CD4-positive, alpha-beta T cell treated with Interleukin-10 for 1 hour (primary cell): ENCODE measurements around the gene SEPSECS.

ENCODE experiments used
- DNase-seq: peaks from one replicate; pipeline ENCODE4 v3.0.0-alpha.2; 2020

The SEPSECS gene

DNA sequence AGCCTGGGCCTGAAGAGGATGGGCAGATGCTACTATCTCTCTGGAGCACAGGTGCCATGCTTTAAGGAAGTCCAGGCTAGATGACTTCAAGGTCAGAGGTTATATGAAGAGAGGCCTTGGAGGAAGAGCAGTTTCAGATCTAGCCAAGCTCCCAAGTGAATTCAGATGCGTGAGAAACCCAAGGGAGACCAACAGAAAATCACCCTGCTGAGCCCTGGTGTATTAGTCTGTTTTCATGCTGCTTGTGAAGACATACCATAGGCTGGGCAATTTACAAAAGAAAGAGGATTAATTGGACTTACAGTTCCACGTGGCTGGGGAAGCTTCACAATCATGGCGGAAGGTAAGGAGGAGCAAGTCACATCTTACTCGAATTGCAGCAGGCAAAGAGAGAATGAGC lies 81.7 kb downstream of the SEPSECS start:
- no peak for DNase-seq

DNA sequence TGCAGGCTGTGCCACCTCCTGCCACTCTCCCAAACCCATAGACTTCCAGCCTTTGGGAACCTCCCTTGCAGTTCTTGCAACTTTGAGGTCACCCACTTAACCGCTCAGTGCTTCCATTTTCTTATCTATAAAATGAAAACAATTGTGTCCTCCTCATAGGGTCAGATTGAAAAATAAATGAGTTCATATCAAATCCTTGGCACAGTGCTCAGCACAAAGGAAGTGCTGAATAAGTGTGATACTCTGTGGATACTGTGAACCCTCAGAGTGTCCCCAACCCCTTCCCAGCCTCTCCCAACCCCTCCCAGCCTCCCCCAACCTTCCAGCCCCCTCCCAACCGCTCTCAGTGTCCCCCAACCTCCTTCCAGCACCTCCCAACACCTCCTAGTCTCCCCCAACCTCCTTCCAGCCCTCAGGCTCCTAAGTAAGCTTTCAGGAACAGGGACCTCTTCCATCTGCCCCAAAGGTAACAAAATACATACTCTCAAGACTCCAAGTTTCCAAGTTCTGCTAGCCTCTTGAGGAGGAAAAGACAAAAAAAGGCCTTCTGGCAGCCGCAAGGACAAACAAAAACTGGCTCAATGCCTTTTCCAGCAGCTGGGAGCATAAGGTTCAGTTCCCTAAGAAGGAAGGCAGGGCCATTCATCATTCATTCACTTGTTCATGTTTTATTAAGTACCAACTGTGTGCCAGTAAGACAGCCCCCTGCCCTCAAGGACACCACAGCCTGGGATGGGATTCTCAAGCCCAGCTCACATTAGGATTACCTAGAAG lies 83.4 kb downstream of the SEPSECS start:
- no peak for DNase-seq

DNA sequence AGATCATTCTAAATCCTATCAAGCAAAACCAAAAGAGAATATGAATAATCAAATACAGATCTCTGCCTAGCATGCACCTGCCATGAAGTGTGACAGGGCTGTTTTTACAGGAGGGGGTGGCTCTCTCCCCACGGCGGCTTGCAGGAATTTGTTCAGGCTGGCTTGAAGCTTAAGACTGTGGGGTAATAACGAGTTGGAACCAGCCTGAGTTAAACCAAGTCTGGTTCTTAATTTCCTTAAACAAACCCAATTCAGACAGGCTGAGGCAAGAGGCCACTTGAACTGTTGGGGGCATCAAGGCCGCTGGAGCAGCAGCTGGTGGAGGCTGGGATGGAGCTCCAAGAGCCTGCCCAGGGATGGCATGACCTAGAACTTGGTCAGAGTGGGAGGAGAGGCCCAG lies 84.4 kb downstream of the SEPSECS start:
- no peak for DNase-seq

DNA sequence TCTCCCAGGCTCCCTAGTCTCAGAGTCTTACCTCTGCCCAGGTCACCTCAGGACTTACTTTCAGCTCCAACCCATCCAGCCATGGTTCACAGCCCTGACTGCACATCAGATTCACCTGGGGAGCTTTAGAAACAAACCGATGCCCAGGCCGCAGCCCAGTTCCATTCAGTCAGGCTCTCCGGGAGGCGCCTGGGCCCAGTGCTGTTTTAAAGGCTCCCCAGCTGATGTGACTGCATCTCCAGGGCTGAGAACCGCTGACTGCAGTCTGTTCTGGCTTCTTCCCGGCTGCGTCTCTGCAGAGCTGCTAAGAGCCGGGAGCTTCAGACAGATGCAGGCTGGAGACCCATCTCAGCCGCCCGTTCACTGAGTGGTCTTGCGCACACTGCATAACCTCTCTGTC lies 85.1 kb downstream of the SEPSECS start:
- no peak for DNase-seq

DNA sequence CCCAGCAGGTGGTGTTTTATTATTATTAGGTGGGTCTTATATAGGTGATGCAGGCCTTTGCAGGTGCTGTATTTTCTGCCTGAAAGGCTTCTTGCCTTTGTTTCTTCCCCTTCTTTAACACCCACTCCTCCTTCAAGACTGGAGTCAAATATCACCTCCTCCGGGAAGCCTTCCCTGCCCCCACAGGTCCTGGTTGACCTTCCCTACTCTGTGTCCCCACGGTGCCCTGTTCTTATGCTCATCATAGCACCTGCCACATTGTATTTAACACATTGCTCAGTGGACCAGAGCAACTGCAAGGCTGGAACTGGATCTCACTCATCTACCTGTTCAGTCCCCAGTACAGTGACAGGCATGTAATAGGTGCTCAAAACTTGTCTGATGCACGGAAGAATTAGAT lies 89.7 kb downstream of the SEPSECS start:
- no peak for DNase-seq
